HG03354 (cell line): ENCODE results near the gene CRIM1.

ENCODE experiments used
- ATAC-seq: cut with Tn5 transposase; IDR thresholded peaks from one replicate; pipeline ENCODE4 v1.9.1; 2021; ENCODE audit warnings: mild to moderate bottlenecking; ENCODE audit not compliant: unreplicated experiment, poor library complexity, severe bottlenecking

CRIM1 gene

DNA sequence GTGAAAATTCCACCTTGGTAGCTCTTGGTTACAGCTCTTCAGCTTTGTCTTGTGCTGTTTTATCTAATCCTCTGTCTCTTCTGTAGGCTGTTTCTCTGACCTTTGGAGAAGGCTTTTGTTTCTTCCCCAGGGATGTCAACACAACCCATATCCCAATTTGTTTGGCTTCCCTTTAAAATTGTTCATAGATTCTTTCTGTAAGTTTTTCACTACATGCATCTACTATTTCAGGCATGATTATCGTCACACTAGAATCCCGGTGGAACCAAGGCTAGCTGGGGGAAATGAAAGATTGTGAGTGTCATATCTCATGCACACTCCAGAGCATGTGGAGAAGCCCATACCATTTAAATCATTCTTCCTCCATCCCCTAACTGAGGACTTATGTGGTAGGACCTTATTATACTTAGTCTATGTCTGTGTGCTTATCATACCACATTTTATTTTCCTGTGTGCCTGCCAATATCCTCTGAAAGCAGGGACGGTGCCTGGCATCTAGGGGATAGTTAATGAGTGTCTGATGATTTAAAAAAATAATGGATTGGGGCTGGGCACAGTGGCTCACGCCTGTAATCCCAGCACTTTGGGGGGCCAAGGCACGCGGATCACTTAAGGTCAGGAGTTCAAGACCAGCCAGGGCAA lies 59.9 kb downstream of the CRIM1 start:
- no peak for ATAC-seq

DNA sequence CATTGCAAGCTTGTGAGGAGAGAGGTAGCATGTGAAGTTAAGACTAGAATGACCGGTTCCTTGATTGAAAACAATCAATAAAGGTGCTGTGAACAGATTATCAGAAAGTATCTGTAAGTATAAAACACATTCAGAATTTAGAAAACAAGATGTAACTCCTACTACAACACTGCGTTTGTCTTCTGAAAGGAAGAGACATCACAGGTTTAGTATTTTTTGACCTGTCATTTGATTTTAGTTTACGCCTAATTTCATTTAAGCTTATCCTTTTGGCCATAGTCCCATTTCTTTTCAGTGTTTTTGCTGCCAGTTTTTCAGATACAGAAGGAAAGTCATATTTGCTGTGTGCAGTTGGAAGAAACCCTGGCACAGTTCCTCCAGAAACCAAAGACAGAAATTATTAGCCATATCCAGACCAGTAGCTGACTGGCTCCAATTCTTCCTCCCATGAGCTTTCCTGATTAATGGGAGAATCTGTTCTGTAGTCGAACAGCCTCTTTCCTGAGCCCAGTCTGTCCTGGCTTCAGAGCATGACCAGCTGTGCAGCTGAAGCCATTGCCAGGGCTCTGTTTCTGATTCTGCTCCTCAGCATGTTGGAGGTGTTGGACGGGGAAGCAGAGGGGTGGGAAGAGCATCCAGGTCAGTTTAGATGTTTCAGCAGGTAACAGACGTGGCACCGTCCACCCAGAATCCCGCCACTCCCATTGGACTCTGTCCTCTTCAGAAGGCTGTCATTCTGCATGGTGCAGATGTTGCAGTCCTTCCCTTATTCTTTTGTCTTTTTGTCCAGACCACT lies 61.0 kb downstream of the CRIM1 start:
- ATAC-seq: no peak

DNA sequence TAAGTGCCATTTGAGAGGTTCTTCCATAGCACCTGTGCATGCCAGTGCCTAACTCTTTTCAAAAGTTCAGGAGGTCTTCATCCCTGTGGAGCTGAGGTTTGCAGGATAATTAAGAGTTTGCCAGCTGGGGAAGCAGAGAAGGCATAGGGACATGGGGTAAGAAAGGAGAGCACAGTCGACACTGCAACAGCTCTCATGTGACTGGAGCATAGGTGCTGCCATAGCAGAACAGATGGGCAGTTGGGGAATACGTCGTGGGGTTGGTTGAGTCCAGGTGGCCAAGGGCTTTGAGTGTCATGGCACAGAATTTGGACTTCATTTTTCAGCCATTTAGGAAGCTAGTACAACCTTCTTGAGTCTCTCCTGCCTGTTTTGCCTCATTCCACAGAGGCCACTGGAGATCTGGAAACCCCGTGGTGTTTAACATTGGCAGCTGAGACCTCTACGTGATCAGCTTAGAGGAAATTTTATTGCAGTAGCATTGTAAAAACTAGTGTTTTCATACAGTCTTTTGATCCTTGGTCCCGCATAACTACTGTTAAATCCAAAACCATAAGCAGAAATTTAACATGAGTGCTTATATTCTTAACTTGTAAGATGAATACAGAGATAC lies 65.1 kb downstream of the CRIM1 start:
- ATAC-seq: no peak

DNA sequence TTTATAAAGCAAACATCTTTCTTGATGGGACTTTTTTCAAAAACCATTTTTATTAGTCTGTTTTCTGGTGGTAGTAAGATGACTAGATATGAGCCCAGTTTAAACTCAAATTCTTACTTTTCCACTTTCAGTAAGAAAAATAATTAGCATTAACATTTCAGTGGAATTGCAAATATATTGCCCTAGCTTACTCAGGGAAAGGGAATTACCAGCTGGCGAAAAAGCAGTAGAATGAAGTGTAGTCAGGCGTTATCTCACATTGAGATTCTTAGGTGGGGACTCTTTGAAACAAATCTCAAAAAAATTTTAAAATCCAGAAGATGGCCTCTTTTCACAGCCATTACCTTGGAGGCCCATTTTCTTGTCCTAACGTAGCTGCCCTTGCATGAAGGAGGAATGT lies 65.8 kb downstream of the CRIM1 start:
- ATAC-seq: no peak

DNA sequence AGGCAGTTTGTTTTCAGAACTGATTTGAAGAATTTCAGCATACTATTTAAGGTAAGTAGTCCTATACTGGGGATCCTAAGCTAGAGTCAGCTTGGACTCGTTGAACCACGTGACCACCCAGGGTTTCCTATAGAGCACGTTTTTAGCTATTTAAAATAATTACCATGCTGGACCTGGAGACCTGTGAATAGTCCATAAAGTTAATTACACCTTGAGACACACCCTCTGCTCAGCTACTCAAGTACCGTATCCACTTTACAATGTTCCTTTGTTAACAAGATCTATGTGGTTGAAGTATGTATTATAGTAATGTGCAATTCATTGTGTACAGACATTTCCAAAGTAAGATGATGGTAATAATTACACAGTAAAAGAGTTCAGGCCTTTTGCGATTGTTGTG lies 67.6 kb downstream of the CRIM1 start:
- ATAC-seq: no peak

DNA sequence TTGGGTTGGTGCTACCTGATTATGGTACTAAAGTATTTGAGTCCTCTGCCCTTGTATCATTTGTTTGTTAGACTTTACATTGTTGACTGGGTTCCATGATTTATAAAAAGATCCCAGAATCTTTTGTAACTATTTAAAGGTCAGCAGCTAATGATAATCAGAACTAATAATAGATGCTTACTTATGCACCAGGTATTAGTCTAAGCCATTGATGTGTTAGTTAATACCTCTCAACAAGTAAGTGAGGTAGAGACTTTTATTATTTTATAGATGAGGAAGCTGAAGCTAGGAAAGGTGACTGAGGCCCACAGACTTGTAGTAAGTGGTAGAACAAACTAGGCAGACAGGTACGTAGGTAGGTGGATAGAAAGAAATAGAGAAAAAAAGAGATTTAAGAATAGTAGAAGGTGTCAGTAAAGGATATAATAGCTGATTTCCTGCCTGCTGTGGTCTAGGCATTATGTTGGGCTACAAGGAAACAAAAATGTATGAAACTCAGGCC lies 68.1 kb downstream of the CRIM1 start:
- no peak for ATAC-seq

DNA sequence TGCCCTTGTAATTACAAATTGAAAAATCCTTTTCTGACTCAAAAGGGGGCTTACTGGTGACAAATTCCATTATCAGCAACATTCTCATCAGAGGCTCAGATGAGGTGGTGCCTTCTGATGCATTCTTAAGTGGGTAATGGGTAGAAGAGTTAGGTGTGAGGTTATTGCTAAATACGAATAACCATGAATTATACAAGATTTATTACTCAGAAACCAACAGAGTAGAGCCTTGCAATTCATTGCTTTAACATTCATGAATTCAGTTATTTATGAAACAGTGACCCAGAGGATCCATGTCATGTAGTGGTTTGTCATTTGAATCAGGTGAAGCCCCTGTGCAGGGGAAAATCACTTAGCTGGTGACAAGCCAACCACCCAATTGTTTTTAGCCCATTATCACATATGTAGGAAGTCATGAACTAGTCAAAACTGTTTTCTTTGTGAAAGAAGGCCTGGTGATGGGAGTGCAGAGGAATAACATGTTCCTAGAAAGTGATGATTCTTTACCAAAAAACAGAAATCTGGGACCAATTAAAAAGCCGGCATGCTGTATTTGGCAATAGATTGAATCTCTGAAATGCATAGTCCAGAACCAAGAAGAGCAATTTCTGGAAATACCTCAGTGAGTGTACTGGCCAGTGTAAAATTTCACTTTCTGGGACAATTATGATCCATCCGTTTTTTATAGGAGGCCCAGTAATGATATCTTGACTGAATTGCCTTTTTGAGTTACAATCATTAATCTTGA lies 70.2 kb downstream of the CRIM1 start:
- ATAC-seq: no peak

DNA sequence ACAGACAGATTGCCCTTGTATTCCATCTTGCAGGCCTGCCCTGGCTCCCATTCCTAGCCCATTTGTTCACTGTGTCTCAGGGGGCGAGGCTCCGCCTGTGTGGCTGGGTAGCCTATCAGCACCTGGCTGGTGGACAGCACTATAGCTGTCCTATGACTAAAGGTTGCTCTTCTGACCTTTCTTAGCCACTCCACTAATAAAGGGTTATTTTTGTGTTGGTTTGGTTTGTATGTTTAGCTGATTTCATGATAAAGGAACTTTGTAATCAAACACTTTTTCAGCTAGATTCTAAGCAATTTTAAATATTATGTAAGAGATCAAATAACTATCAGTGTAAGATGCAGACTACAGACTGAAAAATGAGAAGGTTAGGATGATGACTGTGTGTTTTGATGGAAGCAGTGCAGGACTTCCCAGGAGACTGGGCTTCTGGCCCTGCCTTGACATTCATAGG lies 72.2 kb downstream of the CRIM1 start:
- no peak for ATAC-seq

DNA sequence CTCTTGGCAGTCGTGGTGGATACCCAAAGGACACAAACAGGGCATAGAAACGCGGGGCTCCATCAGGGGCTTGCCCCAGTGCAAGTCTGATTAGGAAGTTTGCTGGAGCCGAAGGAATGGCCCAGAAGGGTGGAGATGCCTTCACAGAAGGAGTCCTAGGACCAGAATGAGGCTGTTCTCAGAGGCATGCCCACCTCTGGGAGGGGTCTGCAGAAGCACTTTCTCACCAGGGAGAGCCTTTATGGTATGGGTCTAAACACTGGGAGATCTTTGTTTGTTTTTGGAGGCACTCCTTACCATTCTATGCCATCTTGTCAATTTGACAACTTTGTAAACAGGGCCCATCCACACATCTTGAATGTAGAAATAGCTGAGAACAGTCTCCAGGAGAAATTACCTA lies 75.0 kb downstream of the CRIM1 start:
- ATAC-seq: no peak

DNA sequence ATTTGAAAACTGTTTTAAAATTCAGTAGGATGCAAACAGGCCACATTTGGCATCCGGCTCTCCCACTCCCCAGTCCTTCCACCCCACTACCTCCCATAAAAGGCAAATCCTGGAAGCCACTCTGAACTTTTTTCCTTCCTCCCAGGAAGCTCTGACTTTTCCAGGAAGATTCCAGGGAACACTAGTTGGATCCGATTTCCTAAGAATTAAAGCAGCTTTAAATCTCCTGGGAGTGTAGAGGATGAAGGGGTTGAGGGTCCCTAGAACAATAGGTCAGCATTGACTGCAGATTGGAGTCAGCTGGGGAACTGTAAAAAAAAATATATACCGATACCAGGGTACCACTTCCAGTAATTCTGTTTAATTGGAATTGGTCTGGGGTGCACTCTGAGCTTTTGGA lies 76.9 kb downstream of the CRIM1 start:
- no peak for ATAC-seq

DNA sequence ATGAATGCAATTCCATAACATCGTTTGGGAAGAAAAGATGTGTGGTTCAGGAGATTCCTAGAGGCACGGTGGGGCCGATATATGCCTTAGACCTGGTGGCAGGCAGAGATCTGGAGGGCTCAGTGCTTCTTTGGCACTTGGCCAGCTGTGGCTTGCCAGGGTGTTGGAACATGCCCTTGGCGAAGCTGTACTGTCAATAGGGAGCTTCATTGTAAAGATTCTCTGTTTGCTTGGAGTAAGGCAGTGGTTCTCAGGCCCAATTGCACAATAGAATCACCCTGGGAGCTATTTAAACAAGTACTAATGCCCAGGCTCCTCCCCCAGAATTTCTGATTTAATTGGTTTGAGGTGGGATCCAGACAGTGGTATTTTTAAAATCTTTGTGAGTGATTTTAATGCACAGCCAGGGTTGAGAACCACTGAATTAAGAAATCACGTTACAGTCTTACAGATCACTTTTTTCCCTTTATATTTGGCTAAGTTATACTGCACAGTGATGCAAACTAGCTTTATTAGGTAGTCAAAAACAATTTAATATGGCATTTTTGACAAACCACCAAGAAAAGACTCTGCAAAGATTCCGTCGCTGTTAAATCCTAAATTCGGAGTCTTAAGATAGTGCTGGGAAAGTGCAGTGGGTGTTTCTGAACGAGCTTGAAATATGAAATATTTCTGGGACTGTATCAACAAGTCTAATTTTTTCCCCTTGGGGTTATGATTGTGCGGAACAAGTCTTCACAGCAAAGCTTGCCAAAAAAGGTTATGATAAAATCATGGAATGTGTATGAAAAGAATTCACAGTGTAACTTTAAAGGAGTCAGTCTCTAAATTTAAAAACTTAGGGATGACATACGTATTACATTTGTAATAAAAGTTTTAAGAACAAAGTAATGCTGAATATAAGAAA lies 78.0 kb downstream of the CRIM1 start:
- ATAC-seq: no peak

DNA sequence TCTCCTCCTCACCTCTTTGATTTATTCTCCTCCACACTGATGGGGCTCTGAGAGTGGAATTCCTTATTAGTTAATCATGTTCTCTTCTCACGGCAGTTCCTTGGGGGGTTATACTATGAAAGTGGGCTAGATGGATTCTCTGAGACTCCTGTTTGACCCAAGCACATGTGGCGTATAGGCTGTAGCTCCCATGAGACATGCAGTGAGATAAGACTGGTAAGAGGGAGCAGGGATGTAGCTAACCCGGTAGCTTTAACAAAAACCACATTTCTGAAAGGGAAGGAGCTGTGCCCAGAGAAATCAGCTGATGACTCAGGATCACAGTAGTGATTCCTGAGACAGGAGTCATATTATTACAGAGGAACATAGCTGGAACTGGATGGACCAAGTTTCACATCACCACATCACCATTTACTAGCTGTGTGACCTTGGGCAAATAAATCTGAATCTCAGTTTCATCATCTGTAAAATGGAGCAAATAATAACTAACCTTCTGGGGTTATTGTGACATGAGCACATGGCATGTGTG lies 82.9 kb downstream of the CRIM1 start:
- ATAC-seq: no peak

DNA sequence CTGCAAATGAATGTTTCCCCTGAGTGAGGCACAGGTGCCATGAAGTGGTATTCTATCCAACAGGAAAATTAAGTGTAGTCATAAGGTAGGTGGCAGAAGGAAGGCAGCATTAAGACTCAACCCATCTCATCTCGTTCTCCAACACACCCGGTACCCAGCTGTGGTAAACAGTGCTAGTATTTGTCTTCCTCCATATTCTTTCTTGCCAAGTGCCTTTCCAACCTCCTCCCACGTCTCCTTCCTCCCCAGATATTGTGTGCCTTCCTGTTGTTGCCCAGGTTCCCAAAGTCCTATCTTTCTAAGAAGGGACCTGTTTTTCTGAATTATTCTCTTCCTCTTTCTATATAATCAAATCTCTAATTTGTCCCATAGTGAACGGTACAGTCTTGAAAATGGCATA lies 83.5 kb downstream of the CRIM1 start:
- ATAC-seq: no peak

DNA sequence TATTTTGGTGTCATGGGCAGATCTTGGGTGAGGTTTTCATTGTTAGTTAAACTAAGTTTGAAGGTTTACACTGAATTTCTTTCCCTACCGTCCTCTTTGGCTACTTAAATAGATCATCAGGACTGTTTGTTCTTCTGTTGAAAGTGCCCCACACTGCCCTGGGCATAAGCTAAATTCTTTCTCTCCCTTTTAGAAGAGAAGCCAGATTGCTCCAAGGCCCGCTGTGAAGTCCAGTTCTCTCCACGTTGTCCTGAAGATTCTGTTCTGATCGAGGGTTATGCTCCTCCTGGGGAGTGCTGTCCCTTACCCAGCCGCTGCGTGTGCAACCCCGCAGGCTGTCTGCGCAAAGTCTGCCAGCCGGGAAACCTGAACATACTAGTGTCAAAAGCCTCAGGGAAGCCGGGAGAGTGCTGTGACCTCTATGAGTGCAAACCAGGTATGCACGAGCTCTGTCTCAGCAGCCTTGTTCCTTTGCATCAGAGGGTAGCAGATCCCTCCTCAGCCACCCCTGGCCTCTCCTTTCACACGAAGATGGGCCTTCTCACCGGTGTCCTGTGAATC lies 85.6 kb downstream of the CRIM1 start:
- ATAC-seq: peak; percentile 9

DNA sequence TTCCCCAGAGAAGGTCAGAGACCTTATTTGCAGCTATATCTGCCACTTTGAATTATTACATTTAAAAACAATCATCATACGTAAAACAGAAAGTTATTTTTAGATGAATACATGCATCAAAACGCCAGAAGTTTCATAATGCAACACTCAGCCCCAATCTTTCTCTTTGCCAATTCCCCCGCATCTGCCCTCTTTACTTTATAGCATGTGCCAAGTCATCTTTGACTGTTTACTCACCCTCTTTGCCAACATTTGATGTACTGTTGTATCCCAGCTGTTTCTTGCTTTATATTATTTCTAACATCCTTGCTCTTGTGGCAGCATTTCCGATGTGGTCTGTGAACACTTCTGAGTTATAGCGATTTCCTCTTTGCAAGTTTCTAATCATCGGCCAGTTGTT lies 86.2 kb downstream of the CRIM1 start:
- peak; percentile 61 for ATAC-seq

DNA sequence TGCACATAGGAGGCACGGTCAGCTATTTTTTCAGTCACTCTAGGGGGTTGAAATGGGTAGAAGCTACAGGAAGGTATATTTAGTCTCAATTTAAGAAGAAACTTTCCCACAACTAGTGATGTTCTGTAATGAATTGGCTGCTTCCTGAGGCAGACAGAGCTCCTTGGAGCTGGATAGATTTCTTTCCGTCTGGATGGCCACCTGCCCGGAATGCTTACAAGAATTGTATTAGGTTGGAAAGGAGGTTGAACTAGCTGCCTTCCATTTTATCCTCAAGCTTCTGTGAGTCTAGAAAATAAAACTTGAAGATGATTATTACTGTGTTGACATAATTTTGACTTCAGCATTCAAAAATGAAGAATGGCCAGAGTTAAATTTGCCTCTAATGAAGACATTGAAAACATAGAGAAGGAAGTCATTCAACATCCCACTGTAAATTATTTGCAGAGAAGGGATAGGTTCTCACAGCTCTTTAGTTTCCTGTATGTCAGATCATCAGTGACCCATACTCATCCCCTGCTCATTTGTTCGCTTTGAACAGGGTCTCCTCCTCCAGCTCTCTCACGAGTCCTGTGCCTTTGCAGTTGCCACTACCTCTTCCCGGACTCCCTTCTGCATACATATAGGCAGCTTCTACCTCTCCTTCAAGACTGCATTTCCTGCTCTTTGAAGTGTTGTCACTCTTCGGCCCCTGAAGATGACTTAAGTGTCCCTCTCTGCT lies 88.8 kb downstream of the CRIM1 start:
- no peak for ATAC-seq

DNA sequence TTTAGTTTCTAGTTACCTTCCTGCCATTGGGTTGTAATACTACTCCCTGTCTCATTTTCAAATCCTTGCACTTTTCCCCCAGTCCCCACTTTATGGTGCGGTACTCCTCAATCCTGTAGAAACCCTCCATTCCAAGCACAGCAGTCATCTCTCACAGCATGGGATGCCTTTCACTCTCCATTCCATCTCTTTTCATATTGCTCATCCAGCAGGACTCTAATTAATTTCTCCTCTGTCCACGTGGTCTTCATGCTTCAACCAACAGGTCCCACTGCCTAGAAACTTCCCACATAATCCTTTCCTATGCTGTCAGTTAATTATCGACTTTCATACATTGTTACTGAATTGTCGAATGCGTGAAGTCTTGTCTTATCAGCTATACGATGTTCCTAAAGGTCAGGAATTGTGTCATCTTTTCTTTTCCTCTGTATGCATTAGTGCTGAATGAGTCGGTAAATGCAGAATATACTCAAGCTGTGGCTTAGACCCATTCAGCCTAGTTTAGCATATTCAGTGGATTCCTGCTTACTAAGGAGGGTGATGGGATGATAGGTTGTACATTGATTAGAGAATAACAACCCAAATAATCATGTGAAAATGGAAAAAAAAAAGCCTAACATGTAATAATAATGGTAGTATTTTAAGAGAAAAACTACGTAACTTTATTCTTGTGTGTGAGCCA lies 89.7 kb downstream of the CRIM1 start:
- ATAC-seq: no peak

DNA sequence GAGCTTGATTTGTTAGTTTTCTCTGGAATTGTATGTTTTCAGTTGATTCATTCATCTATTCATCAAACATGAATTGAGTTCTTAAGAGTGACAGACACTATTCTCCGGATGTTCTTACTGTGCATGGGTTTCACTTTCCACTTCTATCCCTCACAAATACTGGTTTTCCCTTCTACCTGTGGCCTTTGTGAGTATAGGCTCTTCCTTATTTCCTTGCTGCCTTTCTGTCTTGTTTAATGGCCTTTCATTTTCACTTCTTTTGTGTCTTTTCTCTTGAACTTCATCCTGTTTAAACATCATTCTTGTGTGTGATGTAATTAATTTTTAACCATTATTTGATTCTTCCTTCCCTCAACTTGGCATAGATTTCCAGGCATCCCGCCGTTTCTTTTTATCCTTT lies 90.7 kb downstream of the CRIM1 start:
- ATAC-seq: no peak
